ENCODE measurements around the gene UTP25. TPM values are rescaled to one million over a fixed set of nuclear protein-coding genes. Genes with fewer than 3 reads are reported as not detected.

The UTP25 gene
- total RNA-seq, 2 experiments from 2014 or later = 8.9 to 9.5 TPM

GRCh38 chr1:209866201-209866600 lies 38.4 kb downstream of the UTP25 start:
- Mint-ChIP-seq H3K27me3 (peaks cover 23% of the 10 kb centered on the region), H3K4me1 (ENCODE audit: low read depth) (no peaks in the 10 kb centered on the region), H3K4me3 (no peak overlapping the region), H3K36me3 (ENCODE audit: low read depth) (no peaks in the 10 kb centered on the region), H3K27ac (no peak overlapping the region), H3K9me3 (peaks cover 6% of the 10 kb centered on the region)
- ATAC-seq (no peak), DNase-seq (no peak)
- ChIA-PET POLR2A (no interaction called here), CTCF (interaction anchor here (0.6 to 1.8 kb wide), 2 partner anchors 16 to 1268 kb away, joined by 3 read pairs; no protein-coding TSS in a partner anchor)
- intact Hi-C loops (cut with micrococcal nuclease) = no loop called here
- TF ChIP-seq, protein P1, sequence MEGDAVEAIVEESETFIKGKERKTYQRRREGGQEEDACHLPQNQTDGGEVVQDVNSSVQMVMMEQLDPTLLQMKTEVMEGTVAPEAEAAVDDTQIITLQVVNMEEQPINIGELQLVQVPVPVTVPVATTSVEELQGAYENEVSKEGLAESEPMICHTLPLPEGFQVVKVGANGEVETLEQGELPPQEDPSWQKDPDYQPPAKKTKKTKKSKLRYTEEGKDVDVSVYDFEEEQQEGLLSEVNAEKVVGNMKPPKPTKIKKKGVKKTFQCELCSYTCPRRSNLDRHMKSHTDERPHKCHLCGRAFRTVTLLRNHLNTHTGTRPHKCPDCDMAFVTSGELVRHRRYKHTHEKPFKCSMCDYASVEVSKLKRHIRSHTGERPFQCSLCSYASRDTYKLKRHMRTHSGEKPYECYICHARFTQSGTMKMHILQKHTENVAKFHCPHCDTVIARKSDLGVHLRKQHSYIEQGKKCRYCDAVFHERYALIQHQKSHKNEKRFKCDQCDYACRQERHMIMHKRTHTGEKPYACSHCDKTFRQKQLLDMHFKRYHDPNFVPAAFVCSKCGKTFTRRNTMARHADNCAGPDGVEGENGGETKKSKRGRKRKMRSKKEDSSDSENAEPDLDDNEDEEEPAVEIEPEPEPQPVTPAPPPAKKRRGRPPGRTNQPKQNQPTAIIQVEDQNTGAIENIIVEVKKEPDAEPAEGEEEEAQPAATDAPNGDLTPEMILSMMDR (IDR thresholded peaks at IDR 0.05) = no peak

- CTCF ChIA-PET = interaction anchor here (1.3 to 1.5 kb wide), 2 partner anchors 9 kb away, joined by 4 to 7 read pairs; no protein-coding TSS in a partner anchor
- peaks cover 6% of the 10 kb centered on the region for H3K9me3 Mint-ChIP-seq
- H3K36me3 Mint-ChIP-seq (ENCODE audit: low read depth) = no peaks in the 10 kb centered on the region
- no peak overlapping the region for H3K4me3 Mint-ChIP-seq
- ATAC-seq (no peak), DNase-seq (no peak)
- TF ChIP-seq, protein P1 (IDR thresholded peaks at IDR 0.05) = no peak
- peaks cover 29% of the 10 kb centered on the region for H3K27me3 Mint-ChIP-seq
- no peaks in the 10 kb centered on the region for H3K4me1 Mint-ChIP-seq (ENCODE audit: low read depth)
- no peak overlapping the region for H3K27ac Mint-ChIP-seq
- intact Hi-C loops (cut with micrococcal nuclease) = no loop called here
- POLR2A ChIA-PET = no interaction called here
These were observed 41.7 kb downstream of the UTP25 start for GRCh38 chr1:209869291-209870149.

DNA sequence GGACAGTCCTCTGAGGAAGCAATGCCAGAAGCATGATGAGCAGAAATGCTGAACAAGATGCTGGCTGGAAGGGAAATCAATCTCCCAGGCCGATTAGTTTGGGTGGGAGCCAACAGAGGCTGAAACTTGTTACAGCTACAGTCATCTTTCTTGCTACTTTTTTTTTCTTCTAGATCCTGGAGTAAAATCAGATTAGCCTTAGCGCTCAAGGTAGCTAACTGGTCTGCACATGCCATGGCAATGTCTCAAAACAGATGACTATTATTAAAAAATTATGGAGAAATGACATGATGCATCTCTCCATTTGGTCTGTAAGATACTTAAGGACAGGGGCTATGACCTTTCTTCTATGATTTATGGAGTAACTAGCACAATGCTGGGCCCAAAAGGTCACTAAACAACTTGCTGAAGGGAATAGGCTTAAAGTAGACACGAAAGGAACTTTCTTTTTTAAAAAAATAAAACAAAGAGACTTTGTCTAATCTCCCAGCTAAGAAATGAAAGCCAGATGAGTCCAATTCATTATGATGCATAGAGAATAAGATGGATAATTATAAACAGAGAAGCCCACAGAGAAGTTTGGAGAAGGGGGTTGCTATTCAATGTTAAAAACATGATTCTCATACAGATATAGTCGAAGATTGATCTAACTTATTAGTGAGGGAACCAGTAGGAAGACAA lies 42.5 kb downstream of the UTP25 start:
- intact Hi-C loops (cut with micrococcal nuclease) = no loop called here
- ChIA-PET CTCF (interaction anchor here (1.0 to 1.3 kb wide), 2 partner anchors 10 to 30 kb away, joined by 5 to 7 read pairs; no protein-coding TSS in a partner anchor), POLR2A (no interaction called here)
- Mint-ChIP-seq H3K27ac (no peak overlapping the region), H3K4me3 (no peak overlapping the region), H3K27me3 (peaks cover 29% of the 10 kb centered on the region), H3K36me3 (ENCODE audit: low read depth) (no peaks in the 10 kb centered on the region), H3K9me3 (peaks cover 6% of the 10 kb centered on the region), H3K4me1 (ENCODE audit: low read depth) (no peaks in the 10 kb centered on the region)
- no peak for ATAC-seq
- DNase-seq = no peak
- TF ChIP-seq, protein P1 (IDR thresholded peaks at IDR 0.05) = no peak

DNA sequence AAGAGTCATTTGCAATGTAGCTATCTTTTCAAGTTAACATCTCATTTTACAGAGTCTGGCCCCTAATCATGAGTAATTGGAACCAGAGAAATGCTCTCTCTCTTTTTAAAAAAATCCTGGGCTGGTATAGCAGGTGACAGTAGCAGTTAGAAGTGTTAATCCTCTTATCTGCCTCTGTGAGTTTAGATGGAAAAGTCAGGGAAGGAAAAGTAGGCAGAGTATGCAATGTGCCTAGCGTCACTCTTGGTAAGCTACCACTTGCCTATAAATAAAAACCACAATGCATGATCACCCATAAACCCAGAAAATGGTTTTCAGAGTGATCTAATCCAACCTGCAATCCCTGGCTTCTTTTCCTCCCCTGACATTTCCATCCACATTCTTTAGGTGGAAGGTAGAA lies 43.2 kb downstream of the UTP25 start:
- Mint-ChIP-seq H3K27ac (no peak overlapping the region), H3K4me3 (no peak overlapping the region), H3K9me3 (peaks cover 6% of the 10 kb centered on the region), H3K27me3 (peaks cover 32% of the 10 kb centered on the region), H3K4me1 (ENCODE audit: low read depth) (no peaks in the 10 kb centered on the region), H3K36me3 (ENCODE audit: low read depth) (no peaks in the 10 kb centered on the region)
- intact Hi-C loops (cut with micrococcal nuclease) = no loop called here
- no peak for ATAC-seq
- TF ChIP-seq, protein P1 (IDR thresholded peaks at IDR 0.05) = no peak
- POLR2A ChIA-PET = no interaction called here
- CTCF ChIA-PET = interaction anchor here (1.0 to 1.3 kb wide), 2 partner anchors 11 to 29 kb away, joined by 5 to 7 read pairs; no protein-coding TSS in a partner anchor
- DNase-seq = no peak

DNA sequence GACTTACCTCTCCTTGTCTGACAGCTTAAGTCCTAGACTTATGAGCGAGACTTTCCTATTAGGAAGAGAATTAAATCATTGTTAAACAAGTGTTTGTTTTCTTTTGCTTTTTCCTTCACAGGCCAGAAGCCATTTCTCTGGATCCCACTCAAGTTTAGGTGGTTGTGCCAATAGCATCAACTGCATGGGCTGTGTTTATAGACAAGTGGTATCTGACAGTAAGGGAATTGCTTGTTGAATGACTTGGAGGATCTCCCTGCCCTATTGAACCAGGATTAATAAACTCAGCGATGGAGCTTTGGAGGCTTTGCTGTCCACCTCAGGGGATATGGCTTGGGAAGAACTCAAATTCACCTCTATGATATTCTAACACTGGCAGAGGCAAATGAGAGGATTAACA lies 43.7 kb downstream of the UTP25 start:
- intact Hi-C loops (cut with micrococcal nuclease) = no loop called here
- TF ChIP-seq, protein P1 (IDR thresholded peaks at IDR 0.05) = no peak
- H3K36me3 Mint-ChIP-seq (ENCODE audit: low read depth) = no peaks in the 10 kb centered on the region
- H3K4me1 Mint-ChIP-seq (ENCODE audit: low read depth) = no peaks in the 10 kb centered on the region
- peaks cover 6% of the 10 kb centered on the region for H3K9me3 Mint-ChIP-seq
- no peak overlapping the region for H3K27ac Mint-ChIP-seq
- DNase-seq = no peak
- ChIA-PET POLR2A (no interaction called here), CTCF (interaction anchor here (1.0 kb wide), 1 partner anchor 29 kb away, joined by 5 read pairs; no protein-coding TSS in a partner anchor)
- ATAC-seq = no peak
- H3K27me3 Mint-ChIP-seq = peaks cover 31% of the 10 kb centered on the region
- no peak overlapping the region for H3K4me3 Mint-ChIP-seq

Data from activated CD8-positive, alpha-beta T cell treated with anti-CD3 and anti-CD28 coated beads for 36 hours (primary cell).